A673 (cell line): ENCODE measurements around the gene MGMT.

Source experiments
- CTCF ChIP-seq: fragments of 300-800, 200-600 bp; sonication (generic); conservative IDR thresholded peaks from 2 replicates; pipeline ENCODE4 v1.5.1; 2017; ENCODE audit warnings: low read depth, mild to moderate bottlenecking, antibody characterized with exemption, low read length, moderate library complexity, mixed read lengths
- EZH2 ChIP-seq: fragments of 200-600 bp; sonication (generic); IDR thresholded peaks from 2 replicates; pipeline ENCODE4 v1.6.1; 2017; ENCODE audit warnings: borderline replicate concordance, low read depth, mild to moderate bottlenecking, mixed read lengths, antibody characterized with exemption, low read length; ENCODE audit not compliant: poor library complexity, severe bottlenecking

GRCh38 chr10:129602938-129603535 is 136.0 kb downstream of the MGMT start:
- TF ChIP-seq CTCF (no peak), EZH2 (no peak)
